ENCODE measurements around the gene BIN2.
"Not testable (repeated sequence)": the region's sequence is repeated elsewhere in the genome, so short reads cannot be mapped to it uniquely, and the experiment has no call there.

Gene BIN2

GRCh38 chr12:51275088-51275487 lies 48.9 kb downstream of the BIN2 start:
- Histone ChIP-seq H3K4me3 (ENCODE audit: low read depth, low read length) (no peak overlapping the region), H3K9me3 (no peaks in the 10 kb centered on the region), H3K36me3 (no peaks in the 10 kb centered on the region), H3K4me1 (no peaks in the 10 kb centered on the region), H3K27me3 (no peaks in the 10 kb centered on the region)
- TF ChIP-seq, protein P1, sequence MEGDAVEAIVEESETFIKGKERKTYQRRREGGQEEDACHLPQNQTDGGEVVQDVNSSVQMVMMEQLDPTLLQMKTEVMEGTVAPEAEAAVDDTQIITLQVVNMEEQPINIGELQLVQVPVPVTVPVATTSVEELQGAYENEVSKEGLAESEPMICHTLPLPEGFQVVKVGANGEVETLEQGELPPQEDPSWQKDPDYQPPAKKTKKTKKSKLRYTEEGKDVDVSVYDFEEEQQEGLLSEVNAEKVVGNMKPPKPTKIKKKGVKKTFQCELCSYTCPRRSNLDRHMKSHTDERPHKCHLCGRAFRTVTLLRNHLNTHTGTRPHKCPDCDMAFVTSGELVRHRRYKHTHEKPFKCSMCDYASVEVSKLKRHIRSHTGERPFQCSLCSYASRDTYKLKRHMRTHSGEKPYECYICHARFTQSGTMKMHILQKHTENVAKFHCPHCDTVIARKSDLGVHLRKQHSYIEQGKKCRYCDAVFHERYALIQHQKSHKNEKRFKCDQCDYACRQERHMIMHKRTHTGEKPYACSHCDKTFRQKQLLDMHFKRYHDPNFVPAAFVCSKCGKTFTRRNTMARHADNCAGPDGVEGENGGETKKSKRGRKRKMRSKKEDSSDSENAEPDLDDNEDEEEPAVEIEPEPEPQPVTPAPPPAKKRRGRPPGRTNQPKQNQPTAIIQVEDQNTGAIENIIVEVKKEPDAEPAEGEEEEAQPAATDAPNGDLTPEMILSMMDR (IDR thresholded peaks at IDR 0.05; ENCODE audit: low read depth, low read length), result no peak
- no peak for DNase-seq

GRCh38 chr12:51272810-51273209 lies 51.2 kb downstream of the BIN2 start:
- not testable (repeated sequence) for H3K9me3 ChIP-seq; H3K27me3 ChIP-seq; H3K36me3 ChIP-seq; H3K4me1 ChIP-seq; DNase-seq; H3K4me3 ChIP-seq (ENCODE audit: low read depth, low read length)

DNA sequence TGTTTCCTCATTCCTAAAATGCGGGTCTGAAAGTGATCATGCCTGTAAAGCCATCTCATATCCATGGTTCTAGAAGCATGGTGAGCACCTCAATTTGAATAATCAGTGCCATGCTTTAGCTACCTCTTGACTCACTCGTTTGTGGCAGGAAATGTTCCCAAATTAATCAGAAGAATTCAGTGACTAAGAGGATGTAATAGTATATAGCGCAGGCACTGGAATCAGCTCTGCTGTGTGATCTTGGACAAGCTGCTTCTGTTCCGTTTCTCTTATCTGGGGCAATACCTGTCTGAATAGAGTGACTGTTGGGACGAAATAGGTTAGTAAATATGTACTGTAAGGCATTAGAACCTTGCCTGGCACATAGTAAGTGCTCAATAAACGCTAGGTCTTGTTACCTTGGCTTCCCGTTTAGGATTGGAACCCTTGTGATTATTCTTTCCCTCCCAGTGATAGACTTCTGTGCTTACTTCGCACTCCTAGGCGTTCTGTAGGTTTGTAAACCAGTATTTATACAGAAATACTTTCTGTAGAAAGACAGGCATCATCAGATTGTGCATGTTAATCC lies 52.9 kb downstream of the BIN2 start:
- Histone ChIP-seq H3K9me3 (no peaks in the 10 kb centered on the region), H3K27me3 (no peaks in the 10 kb centered on the region), H3K4me3 (ENCODE audit: low read depth, low read length) (peak overlapping the region; percentile 75), H3K4me1 (no peaks in the 10 kb centered on the region), H3K36me3 (no peaks in the 10 kb centered on the region)
- DNase-seq, result no peak
- TF ChIP-seq, protein P1 (IDR thresholded peaks at IDR 0.05; ENCODE audit: low read depth, low read length), result no peak

GRCh38 chr12:51270067-51270950 lies 53.7 kb downstream of the BIN2 start, which contains the start of gene SMAGP:
Gene SMAGP (minus strand): TSS chr12:51270415. CDS start chr12:51269278, 1,137 bp downstream.
- no peaks in the 10 kb centered on the region for H3K9me3 ChIP-seq
- TF ChIP-seq, protein P1 (IDR thresholded peaks at IDR 0.05; ENCODE audit: low read depth, low read length), result no peak
- no peaks in the 10 kb centered on the region for H3K27me3 ChIP-seq
- H3K36me3 ChIP-seq, result no peaks in the 10 kb centered on the region
- H3K4me1 ChIP-seq, result no peaks in the 10 kb centered on the region
- DNase-seq, result peak; percentile 66
- peak within 1 kb of the TSS; percentile 75 for H3K4me3 ChIP-seq (ENCODE audit: low read depth, low read length)

DNA sequence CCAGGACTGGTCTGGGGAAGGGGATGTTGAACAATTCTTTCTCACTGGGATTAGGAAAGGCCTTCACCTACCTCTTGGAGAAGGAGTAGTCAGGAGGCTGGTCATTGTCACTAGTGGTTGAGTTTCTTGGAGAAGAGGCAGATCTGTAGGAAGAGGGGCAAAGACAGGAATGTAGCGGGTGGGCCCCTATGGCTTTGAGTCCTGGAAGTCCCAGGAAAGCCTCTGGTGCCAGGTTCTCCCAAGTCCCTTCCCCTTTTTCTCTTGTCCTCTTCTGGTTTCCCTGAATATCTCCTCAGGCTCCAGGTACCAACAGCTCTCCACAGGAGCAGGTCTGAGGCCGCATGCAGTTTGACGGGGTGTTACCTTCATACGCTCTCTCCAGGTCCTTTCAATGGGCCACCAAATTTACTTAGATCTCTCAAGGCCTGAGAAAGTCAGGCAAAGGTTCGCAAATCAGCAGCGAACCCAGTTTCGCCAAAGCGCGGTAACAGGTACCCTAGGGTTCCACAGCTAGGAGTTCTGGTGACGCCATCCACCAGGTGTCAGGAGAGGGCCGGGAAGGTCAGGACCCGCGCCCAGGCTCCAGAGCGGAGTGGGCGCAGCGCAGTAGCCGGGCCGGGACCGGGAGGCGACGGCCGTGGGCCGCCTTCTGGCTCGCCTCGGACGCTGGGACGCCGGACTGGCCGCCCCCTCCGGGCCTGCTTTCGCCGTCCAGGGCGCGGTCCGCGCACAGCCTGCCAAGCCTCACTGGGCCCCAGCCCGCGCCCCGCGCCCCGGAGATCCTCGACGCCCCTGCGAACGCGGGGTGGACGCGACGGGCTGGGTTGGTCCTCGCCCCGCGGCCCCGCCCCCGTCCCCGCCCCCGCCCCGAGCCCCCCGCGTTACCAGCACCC lies 54.6 kb downstream of the BIN2 start:
- no peaks in the 10 kb centered on the region for H3K36me3 ChIP-seq
- no peaks in the 10 kb centered on the region for H3K9me3 ChIP-seq
- DNase-seq, result peak; percentile 68
- TF ChIP-seq, protein P1 (IDR thresholded peaks at IDR 0.05; ENCODE audit: low read depth, low read length), result peak; percentile 53
- H3K27me3 ChIP-seq, result no peaks in the 10 kb centered on the region
- H3K4me3 ChIP-seq (ENCODE audit: low read depth, low read length), result peak overlapping the region; percentile 75
- H3K4me1 ChIP-seq, result no peaks in the 10 kb centered on the region

GRCh38 chr12:51265024-51265423 lies 59.0 kb downstream of the BIN2 start:
- H3K9me3 ChIP-seq, result no peaks in the 10 kb centered on the region
- no peak for DNase-seq
- no peaks in the 10 kb centered on the region for H3K4me1 ChIP-seq
- H3K4me3 ChIP-seq (ENCODE audit: low read depth, low read length), result no peak overlapping the region
- no peaks in the 10 kb centered on the region for H3K36me3 ChIP-seq
- H3K27me3 ChIP-seq, result no peaks in the 10 kb centered on the region
- TF ChIP-seq, protein P1 (IDR thresholded peaks at IDR 0.05; ENCODE audit: low read depth, low read length), result no peak
